GM10847 (cell line): ENCODE results near the gene NID1.

ENCODE experiments used
- POLR2A ChIP-seq: IDR thresholded peaks from 2 replicates; pipeline ENCODE4 v1.6.1; 2011; ENCODE audit not compliant: insufficient read length; ENCODE audit errors: extremely low read depth

The NID1 gene

DNA sequence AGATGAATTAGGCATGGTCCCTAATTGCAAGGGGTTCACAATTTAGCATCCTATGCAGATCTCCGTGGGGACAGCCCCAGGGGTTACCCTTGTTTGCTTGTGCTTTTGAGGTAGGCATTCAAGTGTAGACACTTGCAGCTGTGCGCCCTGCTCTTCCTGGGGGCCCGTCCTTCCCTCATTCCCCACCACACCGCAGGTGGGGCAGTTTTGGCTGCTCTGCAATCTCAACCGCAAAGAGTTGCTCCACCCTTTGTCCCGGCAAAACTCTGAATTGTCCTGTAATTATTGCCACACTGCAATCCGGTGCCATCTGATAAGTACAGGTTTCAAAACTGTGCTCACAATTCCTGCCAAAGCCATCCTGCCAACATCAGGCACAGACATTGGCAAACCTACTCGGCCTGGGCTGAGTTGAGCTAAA, 132.8 kb downstream of the NID1 start:
- TF ChIP-seq POLR2A = no peak

DNA sequence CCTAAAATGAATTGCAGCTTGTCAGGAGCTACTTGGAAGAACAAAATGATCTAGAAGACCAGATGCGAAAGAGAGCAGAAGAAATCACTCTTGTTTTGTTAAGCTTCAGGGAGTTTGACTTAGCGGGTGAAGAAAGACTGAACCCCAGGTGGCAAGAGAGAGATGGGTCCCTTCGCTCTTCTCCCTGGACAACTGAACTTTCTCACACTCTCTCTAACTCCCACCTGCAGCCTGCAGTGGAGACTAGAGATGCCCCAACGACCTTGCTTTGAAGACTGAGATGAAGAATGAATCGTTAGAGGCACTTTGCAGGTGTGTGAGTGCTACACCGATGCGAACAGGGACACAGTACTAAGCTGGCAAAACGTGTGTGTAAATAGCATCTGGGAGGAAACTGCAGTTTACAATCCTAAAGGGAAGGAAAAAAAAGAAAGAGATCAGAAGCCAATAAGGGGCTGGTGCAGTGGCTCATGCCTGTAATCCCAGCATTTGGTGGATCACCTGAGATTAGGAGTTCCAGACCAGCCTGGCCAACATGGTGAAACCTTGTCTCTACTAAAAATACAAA, 133.6 kb downstream of the NID1 start:
- TF ChIP-seq POLR2A = no peak

DNA sequence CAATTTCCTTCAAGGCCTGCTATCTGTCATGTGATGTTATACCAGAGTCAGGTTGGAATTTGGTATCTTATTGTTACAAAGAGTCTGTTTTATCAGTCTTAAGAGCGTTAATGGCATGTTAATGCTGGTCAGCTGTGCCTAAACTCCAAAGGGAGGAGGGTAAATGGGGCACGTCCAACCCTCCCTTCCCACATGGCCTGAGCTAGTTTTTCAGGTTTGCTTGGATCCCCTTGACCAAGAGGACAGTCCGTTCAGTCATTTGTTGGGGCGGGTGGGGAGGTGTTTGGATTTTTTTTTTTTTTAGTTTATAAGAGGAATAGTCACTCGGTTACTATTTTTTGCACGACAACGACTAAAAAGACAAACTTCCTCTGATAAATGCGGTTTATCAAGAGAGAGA, 134.3 kb downstream of the NID1 start:
- no peak for TF ChIP-seq POLR2A

DNA sequence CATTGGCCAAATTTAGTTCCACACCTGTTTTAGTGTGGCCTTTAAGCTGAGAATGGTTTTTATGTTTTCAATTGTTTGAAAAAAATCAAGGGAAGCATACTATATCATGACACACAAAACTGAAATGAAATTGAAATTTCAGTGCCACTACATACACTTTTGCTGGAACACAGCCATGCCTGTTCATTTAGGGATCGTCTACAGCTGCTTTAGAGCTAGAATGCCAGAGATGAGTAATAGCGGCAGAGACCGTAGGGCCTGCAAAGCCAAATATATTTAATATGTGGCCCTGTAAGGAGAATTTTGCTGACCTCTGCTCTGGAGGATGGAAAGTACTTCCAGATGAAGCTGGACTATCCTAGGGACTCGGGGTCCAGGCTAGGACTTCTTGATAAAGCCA, 135.7 kb downstream of the NID1 start:
- TF ChIP-seq POLR2A = no peak

DNA sequence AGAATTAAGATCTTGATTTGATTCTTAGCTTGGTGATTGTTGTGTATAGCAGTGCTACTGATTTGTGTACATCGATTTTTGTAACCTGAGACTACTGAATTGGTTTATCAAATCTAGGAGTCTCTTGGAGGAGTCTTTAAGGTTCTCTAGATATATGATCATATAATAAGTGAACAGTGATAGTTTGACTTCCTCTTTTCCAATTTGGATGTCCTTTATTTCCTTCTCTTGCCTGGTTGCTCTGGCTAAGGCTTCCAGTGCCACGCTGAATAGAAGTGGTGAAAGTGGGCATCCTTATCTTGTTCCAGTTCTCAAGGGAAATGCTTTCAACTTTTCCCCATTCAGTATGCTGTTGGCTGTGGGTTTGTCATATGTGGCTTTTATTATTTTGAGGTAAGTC, 136.7 kb downstream of the NID1 start:
- no peak for TF ChIP-seq POLR2A
